NCI-H82 treated with DMSO at 0.1 percent for 48 hours (cell line): ENCODE measurements around the gene CSN3.
"Not testable (repeated sequence)": the region's sequence is repeated elsewhere in the genome, so short reads cannot be mapped to it uniquely, and the experiment has no call there.

Experiments used
- DNase-seq: peaks from one replicate; lab custom pipeline; 2025; ENCODE audit not compliant: unreplicated experiment; lab: John Stamatoyannopoulos, UW

The CSN3 gene, protein sequence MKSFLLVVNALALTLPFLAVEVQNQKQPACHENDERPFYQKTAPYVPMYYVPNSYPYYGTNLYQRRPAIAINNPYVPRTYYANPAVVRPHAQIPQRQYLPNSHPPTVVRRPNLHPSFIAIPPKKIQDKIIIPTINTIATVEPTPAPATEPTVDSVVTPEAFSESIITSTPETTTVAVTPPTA

DNA sequence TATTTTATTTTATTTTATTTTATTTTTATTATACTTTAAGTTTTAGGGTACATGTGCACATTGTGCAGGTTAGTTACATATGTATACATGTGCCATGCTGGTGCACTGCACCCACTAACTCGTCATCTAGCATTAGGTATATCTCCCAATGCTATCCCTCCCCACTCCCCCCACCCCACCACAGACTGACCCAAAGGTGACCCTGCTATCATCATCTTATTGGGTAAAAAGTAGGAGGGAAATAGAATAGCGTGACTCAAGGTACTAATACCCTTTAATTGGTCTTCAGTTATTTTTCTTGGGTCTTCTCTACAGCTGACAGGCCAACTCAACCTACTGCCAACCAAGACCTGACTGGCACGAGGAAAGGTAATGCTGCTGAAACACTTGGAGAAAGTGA, at the start of gene CSN3:
Gene CSN3, plus strand, starts transcription at position 301 of the 400 bp plus-strand sequence. CDS start 2,223 bp downstream, outside the sequence.
- not testable (repeated sequence) for DNase-seq

DNA sequence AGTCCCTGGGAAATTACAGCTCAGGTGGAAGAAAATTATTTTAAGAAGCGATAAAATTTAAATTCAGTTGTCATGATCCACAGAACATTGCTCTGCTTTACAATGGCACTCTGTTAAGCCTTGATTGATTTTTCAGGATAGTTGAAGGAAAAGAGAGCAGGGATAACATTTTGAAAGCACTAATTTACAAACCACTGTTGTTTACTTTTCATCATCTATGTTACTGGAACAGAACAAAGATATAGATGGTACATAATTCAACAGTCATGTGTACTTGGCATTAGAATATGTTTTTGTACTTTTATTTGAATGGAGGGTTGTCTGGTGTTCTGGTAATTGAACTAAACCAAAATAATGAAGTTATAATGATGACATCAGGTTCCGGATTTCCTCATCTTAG, 49.5 kb upstream of the CSN3 start:
- DNase-seq: no peak

DNA sequence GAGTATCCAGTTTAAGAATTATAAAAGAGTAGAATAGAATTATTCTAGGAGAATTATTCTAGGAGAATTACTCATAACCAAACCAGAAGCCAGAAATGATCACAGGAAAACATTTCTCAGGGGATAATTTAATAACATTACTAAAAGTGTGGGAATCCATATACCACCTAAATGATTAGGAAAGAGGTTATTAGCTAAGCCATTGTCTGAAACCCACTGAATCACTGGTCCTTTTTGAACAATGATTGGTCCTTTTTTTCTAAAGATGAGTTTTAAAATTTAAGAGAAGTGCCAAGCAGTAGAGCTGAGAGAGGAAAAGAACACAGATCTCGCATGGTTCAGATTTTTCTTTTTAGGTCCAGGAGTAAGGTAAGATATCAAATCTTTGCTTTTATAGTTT, 47.0 kb upstream of the CSN3 start, which contains the start of gene ODAM:
Gene ODAM, plus strand, starts transcription at position 301 of the 400 bp plus-strand sequence. CDS start 819 bp downstream, outside the sequence.
- no peak for DNase-seq

DNA sequence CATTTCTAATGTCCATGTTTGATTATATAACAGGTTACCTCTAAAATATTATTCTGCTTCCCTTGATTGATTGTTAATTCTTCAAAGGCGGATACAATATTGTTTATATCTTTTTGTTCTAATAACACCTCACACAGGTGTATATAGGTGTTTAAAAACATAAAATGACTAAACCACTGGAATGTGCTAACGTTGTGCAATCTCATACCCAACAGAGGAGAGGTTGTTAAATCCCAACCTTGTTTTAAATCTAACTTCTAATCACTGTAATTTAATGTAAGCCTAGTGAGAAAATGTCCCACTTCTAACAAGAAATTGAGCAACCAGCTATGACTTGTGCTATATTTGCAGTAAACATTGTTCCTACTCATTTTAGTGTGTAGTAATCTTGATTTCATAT, 45.5 kb upstream of the CSN3 start:
- DNase-seq: no peak

DNA sequence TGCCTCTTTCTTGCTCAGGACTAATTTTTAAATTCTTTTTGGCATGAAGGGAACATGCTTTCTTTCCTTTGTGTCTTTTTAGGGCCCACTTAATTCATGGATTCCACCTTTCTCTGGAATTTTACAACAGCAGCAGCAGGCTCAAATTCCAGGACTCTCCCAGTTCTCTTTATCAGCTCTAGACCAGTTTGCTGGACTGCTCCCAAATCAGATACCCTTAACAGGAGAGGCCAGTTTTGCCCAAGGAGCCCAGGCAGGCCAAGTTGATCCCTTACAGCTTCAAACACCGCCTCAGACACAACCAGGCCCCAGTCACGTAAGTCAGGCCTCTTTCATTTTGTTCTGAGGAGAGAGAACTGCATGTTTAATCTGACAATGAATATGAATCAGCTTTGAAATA, 44.6 kb upstream of the CSN3 start:
- no peak for DNase-seq

DNA sequence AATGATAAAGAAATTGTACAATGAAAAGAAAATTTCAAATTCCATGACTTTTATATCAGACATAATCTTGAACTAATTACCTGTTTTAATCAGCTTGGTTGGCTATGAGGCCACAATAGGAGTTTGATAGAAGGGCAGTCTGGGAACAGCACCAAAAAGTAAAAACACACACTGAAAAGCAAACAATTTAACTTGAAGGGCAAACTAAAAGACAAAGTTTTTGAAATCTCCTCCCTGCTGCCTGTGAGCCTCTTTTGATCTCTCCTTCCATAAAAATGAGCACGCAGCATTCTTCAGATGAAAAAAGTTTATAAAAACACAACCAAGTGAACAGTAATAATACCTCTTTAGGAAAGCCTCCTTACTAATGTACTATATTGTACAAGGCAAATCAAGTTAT, 38.8 kb upstream of the CSN3 start:
- DNase-seq: no peak

DNA sequence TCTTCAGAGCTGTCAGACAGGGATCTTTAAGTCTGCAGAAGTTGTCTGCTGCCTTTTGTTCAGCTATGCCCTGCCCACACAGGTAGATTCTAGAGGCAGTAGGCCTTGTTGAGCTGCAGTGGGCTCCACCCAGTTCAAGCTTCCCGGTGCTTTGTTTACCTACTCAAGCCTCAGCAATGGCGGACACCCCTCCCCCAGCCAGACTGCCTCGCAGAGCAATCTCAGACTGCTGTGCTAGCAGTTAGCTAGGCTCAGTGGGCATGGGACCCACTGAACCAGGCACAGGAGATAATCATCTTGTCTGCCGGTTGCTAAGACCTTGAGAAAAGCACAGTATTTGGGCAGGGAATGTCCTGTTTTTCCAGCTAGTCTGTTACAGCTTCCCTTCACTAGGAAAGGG, 29.6 kb upstream of the CSN3 start:
- not testable (repeated sequence) for DNase-seq

DNA sequence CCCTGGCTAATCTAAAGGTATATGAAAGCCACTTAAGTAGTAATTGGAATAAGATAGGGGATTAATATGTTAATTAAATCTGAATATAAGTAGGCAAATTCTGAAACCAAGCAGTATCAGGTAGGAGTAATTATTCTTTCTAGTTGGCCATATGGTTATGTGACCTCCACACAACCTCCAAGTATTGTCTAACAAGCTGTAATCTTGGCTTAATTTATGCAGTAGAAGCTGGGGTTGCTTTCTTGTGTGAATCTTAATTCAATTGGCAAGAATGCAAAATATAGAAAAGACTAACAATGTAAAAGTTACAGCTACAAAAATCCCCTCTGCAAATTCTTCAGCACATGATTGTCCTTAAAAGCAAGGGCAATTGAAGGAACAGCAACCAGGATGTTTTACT, 26.3 kb upstream of the CSN3 start:
- peak; percentile 60 for DNase-seq

DNA sequence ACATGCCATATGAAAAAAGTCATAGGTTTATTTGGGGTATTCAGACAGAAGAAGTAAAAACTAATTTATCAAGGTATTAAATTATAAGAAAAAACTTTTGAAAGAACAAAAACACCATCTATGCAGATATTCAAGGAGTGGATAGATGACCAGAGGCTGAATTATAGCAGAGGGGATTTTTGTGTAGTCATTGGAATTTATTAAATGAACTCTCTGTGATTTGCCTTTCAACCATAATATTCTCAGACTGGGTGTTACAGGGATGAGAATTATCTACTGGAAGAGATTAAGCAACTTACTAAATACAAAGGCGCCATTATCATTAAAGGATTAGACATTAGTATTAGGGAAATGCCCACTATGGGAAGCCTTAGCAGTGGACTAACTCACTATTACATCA, 25.8 kb upstream of the CSN3 start:
- DNase-seq: peak; percentile 44

DNA sequence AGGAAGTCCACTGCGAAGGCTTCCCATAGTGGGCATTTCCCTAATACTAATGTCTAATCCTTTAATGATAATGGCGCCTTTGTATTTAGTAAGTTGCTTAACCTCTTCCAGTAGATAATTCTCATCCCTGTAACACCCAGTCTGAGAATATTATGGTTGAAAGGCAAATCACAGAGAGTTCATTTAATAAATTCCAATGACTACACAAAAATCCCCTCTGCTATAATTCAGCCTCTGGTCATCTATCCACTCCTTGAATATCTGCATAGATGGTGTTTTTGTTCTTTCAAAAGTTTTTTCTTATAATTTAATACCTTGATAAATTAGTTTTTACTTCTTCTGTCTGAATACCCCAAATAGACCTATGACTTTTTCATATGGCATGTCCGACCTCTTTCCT, 21.0 kb upstream of the CSN3 start:
- DNase-seq: peak; percentile 24

DNA sequence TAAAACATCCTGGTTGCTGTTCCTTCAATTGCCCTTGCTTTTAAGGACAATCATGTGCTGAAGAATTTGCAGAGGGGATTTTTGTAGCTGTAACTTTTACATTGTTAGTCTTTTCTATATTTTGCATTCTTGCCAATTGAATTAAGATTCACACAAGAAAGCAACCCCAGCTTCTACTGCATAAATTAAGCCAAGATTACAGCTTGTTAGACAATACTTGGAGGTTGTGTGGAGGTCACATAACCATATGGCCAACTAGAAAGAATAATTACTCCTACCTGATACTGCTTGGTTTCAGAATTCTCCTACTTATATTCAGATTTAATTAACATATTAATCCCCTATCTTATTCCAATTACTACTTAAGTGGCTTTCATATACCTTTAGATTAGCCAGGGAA, 20.6 kb upstream of the CSN3 start:
- DNase-seq: peak; percentile 76

DNA sequence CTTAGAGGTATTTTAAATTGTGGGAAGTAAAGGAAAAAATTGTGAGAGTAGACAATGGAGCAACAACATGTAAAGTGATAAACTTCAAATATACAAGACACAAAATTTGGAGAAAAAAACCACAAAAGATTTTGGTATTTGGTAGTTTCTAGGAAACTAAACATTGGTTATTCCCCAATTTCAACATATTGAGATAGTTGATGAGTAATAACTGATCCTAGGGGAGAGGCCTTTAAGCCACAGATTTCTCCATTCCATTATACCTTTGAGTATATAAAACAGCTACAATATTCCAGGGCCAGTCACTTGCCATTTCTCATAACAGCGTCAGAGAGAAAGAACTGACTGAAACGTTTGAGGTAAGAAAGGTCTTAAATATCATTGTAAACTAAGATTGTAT, 16.6 kb upstream of the CSN3 start, which contains the start of gene FDCSP:
Gene FDCSP, plus strand, starts transcription at position 301 of the 400 bp plus-strand sequence. CDS start 5,071 bp downstream, outside the sequence.
- DNase-seq: no peak

DNA sequence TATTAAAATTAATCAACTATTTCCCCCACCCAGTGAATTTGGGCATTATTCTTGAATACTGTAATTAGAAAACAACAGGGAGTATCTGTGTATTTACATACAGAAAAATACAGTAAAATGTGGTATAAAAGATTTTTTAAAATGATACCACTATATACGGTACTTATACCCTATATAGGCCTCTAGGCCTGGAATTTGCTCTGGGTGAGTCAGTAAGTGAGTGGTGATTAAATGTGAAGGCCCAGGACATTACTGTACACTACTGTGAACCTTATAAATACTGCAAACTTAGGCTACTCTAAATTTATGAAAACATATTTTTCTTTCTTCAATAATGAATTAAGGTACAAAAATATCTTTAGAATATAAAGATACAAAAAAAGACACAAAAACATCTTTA, 6.3 kb upstream of the CSN3 start:
- DNase-seq: no peak

DNA sequence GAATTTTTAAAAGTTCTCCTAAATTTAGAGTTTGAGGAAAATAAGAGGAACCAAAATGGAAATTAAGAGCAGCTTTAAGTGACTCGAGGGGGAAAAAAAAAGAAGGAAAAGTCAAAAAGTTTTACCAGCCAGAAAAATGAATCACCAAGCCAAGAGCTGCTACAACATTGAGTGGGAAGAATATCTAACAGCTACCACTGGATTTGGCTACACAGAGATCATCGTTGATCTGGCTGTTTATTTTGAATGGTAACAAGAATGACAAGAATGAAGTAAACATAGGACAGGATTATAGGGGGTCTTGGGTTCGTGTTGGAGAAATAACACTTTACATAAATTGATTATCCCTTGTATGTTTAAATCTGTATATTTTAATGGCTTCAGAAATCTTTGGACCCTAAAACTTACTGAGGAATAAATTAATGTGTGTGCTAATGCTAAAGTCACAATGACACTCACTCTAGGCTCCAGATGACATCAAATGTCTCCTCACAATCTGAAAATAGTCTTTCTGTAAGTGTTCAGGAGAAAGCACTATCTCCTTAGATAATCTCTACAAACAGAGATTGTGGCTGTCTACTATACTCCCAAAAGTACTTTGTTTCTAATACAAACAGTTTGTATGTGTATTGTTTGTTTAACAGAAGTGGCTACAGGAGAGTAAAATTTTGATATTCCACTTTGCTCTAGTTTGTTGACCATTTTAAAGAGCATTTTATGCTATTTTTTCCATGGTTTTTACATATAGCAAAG, 3.1 kb upstream of the CSN3 start:
- no peak for DNase-seq

DNA sequence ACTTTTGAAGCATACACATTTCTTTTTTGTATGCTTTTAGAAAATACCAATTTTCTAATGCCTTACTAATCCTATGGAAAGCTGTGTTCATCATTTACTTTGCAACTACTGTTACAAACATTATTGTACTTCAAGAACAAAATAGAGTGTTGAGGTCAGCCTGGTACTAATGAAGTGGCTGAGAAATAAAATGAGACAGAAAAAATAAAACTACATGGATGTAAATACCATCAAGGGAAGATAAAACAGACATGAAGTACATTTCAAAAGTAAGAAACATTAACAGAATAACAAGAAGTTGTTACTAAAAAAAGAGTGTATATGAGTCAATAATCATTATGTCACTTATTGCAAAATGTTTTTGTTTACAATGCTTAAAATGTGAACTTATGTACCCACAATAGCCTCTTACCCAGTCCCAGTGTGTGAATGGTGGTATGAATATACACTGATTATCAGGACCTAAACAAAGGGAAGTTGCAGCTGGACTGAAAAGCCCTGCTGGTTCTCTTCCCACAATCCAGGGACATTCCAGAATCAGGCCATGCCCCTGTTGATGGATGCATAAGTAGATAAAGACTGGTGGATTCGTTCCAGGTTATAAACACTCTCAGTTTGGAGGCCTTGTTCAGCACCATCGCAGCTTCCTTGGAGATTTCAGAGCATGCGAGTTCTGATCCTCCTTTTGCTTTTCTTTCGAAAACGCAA, 2.4 kb upstream of the CSN3 start:
- DNase-seq: no peak

DNA sequence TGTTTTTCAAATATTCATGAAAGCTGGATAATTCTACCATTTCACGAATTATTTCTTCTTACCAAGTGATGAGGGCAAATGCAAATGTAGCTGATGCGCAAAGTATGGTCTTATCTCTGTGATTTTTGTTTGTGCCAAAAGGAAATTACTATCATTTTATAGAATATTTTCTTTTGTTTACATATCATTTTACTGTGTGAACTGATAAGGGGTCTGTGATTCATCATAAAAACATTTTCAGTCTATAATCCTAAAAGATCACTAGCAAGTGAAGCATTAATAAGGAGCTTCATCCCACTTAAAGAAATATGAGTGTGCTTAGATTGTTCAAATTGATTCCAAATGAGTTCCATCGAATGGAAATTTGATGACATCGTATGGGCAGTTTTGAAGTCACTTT, 694 bp downstream of the CSN3 start:
- no peak for DNase-seq

DNA sequence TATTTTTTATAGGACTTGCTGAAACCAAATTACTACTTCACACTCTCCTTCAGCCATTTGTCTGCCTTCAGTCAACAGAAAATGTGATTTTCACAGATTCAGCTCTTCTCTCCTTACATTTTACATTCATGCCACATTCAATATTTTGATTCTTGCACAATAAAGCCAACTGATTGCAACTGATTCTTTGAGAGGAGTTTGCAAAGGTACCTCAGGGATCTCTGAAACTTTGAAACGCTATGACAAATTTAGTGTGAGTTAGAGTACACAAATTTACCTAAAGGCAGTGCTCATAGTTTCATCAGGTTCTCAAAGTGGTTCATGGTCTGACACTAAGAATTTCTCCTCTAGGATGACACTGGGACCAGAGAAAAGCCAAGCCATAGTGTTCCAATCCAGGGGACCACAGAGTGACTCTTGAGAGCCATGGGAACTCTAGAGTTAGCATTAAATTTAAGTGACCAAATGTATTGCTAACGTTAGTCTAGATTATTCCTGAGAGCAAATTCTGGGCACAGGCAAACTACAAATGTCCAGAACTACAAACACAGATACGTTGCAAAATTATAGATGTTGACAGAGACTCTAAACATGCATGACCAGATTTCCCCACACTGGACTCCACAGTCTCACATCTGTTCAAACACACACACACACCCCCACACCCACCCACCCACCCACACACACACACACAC, 9.0 kb downstream of the CSN3 start:
- no peak for DNase-seq

DNA sequence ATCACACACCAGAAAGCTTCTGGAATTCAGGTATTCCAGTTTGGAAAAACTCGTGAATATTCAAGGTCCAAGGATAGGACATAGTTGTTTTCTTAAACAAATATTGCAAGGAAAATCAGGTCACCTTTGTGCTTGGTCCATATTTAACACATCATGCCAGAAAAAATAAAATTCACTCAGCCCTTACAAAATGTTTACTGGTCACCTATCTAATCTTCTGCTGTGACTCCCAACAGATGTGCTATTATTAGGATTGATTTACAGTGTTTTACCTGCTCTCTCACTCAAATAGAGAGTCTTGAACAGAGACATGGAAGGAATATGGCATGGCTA, 9.5 kb downstream of the CSN3 start:
- DNase-seq: no peak

DNA sequence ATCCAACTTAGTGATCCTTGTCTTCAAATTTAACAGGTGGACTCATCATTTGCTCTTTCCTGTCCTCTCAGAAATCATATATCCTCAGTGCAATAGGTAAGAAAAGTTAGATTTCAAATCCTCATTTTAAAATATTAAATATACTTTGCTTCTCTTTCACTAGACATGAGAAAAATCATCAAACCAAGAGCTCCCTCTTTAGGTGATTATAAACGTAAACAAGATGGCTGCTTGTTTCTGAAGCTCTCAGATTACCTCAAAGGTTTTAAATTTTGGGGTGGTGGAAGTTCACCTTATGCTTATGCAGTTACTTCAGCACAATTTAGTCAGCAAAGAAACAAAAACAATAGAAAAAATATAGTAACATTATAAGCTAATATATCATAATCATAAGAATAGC, 27.3 kb downstream of the CSN3 start:
- DNase-seq: no peak

DNA sequence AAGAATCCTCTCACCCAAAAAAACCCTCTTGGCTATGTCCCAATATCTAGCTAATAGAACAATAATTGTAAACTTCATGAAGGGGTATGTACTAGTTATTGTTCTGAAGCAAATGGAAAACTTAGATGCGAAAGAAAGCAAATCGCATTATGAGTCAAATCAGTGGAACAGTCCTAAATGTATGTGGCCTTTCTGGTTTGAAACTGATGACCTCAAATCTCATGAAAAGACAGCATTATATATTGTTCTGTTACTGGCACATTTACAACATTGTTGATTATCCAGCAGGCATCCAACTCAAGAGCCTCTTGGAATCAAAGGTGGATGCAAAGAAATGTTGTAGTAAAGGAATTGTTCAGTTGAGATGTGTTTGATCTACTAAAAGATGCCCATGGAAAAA, 34.7 kb downstream of the CSN3 start:
- no peak for DNase-seq

DNA sequence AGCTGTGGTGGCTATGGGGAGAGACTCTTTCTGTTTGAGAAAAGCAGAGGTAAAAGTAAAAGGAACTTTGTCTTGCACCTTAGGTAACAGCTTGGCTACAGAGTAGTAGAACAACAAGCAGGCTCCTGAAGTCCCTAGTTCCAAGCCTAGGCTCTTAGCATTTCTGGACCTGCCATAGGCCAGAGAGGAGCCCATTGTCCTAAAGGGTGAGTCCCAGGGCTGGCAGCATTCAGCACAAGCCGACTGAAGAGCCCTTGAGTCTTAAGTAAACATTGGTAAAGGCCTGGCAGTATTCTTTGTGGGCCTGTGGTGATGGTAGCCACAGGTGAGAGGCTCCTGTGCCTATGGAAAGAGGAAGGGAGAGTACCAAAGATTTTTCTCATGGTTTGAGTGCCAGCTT, 38.2 kb downstream of the CSN3 start:
- DNase-seq: no peak

DNA sequence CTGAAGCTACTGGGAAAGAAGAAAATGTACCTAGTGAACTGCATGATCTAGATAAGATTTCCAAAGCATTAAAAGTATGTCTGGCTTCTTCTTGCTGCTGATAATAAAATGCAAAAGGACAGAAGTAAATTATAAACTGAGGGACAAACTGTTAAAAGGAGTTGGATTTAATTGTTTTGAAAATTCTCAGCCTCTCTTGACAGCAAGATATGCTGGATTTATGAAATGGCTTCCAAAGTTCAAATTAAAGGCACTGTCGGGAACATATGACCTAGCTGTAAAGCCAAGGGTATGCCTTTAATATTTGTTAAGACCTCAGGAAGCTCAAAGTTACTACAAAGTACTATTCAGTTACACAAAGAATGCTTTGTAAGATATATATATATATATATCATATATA, 46.3 kb downstream of the CSN3 start:
- no peak for DNase-seq
